GM18517 (cell line): ENCODE data around the gene MCU.
"Not testable (repeated sequence)": the region's sequence is repeated elsewhere in the genome, so short reads cannot be mapped to it uniquely, and the experiment has no call there.

Source experiments
- ATAC-seq: cut with Tn5 transposase; IDR thresholded peaks from one replicate; pipeline ENCODE4 v1.9.1; 2021; ENCODE audit warnings: mild to moderate bottlenecking, moderate library complexity; ENCODE audit not compliant: unreplicated experiment

MCU gene

GRCh38 chr10:72888151-72888638, 196.3 kb downstream of the MCU start:
- no peak for ATAC-seq

DNA sequence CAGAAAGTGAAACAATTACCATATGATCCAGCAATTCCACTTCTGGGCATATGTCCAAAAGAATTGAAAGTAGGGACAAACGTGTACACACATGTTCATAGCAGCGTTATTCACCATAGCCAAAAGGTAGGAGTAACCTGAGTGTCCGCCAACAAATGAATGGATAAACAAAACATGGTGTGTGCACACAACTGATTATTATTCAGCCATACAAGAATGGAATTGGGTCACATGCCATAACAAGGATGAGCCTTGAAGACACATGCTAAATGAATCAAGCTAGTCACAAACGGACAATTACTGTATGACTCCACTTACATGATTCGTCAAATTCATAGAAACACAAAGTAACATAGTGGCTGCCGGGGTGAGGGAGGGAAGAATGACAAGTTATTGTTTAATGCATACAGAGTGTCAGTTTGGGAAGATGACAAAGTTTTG, 197.5 kb downstream of the MCU start:
- no peak for ATAC-seq

DNA sequence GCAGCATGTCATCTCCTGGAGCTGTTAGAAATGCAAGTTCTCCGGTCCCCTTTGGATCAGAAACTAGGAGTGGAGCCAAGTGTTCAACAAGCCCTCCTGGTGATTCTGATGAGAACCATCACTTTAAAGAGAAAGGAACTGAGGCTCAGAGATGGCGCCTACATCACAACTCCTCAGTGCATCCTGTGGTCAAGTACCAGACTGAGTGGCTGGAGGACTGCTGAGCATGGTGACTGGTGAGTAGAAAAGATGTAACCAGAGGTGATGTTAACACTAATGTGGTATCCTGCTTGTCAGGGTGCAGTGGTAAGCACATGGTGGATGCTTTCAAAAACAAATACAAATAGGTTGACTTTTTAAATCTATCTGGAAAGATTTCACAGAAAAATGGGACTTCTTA, 198.1 kb downstream of the MCU start:
- ATAC-seq: no peak

GRCh38 chr10:72893136-72893798, 201.3 kb downstream of the MCU start, which contains the start of gene OIT3:
Gene OIT3, plus strand, starts transcription at chr10:72893739. Its CDS starts 60 bp downstream, at chr10:72893799.
- ATAC-seq: no peak

- no peak for ATAC-seq
Observed at GRCh38 chr10:72895236-72895850, 203.4 kb downstream of the MCU start.

- ATAC-seq: no peak
Observed at GRCh38 chr10:72898616-72899015, 206.7 kb downstream of the MCU start.

- no peak for ATAC-seq
Observed at GRCh38 chr10:72899545-72899944, 207.6 kb downstream of the MCU start.

DNA sequence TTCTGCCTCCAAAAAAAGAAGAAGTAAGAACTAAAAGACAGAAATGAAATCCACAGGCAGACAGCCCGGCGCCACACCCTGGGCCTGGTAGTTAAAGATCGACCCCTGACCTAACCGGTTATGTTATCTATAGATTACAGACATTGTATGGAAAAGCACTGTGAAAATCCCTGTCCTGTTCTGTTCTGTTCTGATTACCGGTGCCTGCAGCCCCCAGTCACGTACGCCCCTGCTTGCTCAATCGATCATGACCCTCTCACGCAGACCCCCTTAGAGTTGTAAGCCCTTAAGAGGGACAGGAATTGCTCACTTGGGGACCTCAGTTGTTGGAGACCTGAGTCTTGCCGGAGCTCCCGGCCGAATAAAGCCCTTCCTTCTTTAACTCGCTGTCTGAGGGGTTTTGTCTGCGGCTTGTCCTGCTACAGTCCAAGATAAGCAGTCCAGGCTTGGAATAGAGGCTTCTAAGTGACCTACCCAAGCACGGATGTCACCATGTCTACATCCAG, 212.1 kb downstream of the MCU start:
- ATAC-seq: not testable (repeated sequence)

DNA sequence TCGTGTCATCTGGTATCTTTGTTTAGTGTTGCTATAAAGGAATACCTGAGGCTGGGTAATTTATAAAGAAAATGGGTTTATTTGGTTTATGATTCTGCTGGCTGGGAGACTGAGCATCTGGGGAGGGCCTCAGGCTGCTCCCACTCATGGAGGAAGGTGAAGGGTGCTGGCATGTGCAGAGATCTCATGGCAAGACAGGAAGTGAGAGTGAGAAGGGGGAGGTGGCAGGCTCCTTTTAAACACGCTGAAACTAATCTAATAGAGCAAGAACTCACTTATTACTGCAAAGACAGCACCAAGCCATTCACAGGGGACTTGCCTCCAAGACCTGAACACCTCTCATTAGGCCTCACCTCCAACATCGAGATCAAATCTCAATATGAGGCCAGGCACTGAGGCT, 212.9 kb downstream of the MCU start:
- ATAC-seq: no peak

- no peak for ATAC-seq
Observed at GRCh38 chr10:72906446-72906845, 214.5 kb downstream of the MCU start.

GRCh38 chr10:72910705-72911104, 218.8 kb downstream of the MCU start:
- ATAC-seq: no peak

GRCh38 chr10:72911758-72912157, 219.8 kb downstream of the MCU start:
- ATAC-seq: no peak

DNA sequence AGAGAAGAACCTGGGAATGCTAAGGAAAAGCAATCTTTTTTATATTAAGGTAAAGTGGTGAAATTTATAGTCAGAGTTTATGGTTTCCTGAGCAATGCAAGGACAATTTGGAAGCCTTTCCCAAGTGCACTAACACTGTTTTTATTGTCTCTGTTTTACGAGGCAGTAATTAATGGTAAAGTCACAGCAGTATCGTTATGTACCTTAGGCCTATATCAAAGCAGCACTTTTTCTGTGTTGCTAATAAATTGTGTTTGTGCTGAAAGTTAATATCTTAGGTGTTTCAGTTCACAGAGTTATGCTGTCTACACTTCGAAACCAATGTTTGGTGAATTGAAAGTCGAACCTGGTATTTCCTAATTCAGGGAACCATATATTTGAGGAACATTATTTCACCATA, 220.8 kb downstream of the MCU start:
- no peak for ATAC-seq

DNA sequence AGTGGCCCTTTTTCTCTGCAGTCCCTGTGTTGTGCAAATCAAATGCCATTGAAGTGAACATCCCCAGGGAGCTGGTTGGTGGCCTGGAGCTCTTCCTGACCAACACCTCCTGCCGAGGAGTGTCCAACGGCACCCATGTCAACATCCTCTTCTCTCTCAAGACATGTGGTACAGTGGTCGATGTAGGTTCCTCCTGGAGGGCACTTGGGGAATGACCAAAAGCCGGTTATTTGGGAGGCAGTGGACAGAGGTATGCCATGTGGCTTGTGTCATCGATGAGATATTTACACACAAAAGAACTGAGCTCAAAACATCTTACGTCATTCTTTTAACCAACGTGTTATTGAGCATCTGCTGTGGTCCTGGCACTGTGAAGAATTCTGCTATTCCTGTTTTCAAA, 221.3 kb downstream of the MCU start:
- no peak for ATAC-seq

DNA sequence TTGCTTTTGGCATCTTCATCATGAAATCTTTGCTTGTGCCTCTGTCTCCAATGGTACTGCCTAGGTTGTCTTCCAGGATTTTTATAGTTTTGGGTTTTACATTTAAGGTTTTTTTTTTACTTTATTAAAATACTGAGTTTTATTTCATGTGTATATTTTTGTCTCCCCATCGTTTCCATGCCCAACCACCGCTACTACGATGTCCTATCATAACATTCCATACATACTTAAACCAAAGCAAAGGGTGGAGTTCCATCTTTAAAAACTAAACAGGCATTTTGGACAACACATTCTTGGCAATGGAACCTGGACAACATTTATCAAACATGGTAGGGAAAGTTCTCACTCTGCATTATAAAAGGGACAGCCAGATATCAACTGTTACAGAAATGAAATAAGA, 225.3 kb downstream of the MCU start:
- not testable (repeated sequence) for ATAC-seq

- ATAC-seq: not testable (repeated sequence)
Observed at GRCh38 chr10:72917803-72918332, 225.9 kb downstream of the MCU start.

GRCh38 chr10:72918352-72918751, 226.4 kb downstream of the MCU start:
- no peak for ATAC-seq

GRCh38 chr10:72921147-72921683, 229.3 kb downstream of the MCU start:
- ATAC-seq: not testable (repeated sequence)

GRCh38 chr10:72924351-72924750, 232.4 kb downstream of the MCU start:
- no peak for ATAC-seq

DNA sequence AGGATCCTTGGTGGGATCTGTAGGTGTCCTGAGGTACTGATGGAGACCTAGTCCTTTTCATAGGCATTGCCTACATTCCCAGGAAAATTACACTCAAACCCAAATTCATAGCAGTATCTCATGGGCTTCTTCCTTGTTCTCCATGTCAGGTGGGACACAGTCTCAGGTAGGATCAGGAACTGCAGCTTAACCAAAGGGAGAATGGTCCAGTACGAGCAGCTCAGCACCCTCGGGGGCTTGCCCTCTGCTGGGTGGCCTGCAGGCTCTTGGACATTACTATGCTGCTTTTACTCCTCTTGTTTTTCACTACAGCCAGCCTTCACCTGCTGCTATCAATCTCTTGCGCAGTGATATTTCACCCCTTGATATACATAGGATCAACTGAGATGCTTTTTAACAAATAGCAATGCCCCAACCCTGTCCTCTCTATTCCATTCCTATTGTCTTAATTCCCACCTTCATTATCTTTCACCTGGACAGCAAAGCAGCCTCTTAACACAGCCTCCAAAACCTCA, 234.1 kb downstream of the MCU start:
- ATAC-seq: no peak

- no peak for ATAC-seq
Observed at GRCh38 chr10:72927485-72927884, 235.5 kb downstream of the MCU start.
